ENCODE results near the gene TRIM64.
"Not testable (repeated sequence)": the region's sequence is repeated elsewhere in the genome, so short reads cannot be mapped to it uniquely, and the experiment has no call there.

TRIM64 gene

GRCh38 chr11:89965737-89966136 lies at the start of gene TRIM64:
TSS of gene TRIM64 (plus strand) at chr11:89966037. CDS start at chr11:89968504, 2,467 bp downstream.
- DNase-seq: not testable (repeated sequence)

DNA sequence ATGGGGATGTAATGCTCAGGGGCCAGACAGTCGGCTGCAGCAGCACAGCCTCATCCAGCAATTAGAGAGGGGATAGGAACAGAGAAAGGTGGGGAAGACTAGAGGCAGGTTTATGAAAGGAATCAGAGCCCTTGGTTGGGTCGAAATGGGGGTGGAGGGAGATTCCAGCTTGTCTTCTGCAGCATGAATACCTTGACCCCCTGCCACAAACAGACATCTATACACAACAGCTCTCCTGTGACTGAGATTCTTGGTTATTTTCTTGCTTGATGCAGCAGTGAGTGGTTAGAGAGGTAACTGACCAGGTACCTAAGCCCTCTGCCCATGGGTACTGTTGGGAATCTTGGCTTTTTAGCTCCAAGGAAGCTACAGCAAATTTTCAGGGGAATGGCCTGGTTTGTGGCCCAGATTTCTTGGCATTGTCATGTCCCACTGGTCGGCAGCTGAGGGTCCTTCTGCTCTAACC lies 43.6 kb upstream of the TRIM64 start, which contains the start of gene TRIM49D1:
Gene TRIM49D1 (minus strand): TSS at position 51 of the 466 bp plus-strand sequence. CDS start 4,535 bp downstream, outside the sequence.
- no peak for DNase-seq

GRCh38 chr11:89923764-89924163 lies 42.1 kb upstream of the TRIM64 start, which contains the start of gene TRIM49D2:
TSS of gene TRIM49D2 (plus strand) at chr11:89924064. CDS start at chr11:89926762, 2,698 bp downstream.
- DNase-seq: not testable (repeated sequence)

DNA sequence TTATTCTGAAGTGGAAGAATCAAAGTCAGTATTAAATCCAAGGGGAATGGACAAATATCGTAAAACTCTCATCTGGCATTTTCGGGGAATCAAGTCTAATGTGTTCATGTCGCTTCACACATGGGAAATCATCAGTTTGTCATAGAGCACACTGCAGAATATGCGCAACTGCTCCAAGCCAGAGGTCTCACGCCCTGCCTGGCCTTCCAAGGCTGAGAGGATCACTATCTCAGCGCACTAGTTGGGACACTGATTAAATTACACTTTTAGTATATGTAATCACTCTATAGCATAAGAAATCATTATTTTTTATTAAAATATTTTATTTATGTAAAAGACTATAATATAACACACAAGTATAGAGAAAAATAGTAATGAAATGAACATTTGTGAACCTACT lies 5.0 kb upstream of the TRIM64 start:
- DNase-seq: not testable (repeated sequence)
